Measurements from ENCODE around the gene ZNF76. TPM values are rescaled to one million over a fixed set of nuclear protein-coding genes. Genes with fewer than 3 reads are reported as not detected.
A peak's percentile ranks its signal among the peaks of the same experiment; 100 is the strongest.

Gene ZNF76
- total and polyA plus RNA-seq, 10 of the 15 experiments (the other 5 are each of a cell fraction or from before 2014, with no cell fraction given), result 2.8 to 41.0 (median 24.8) TPM

GRCh38 chr6:35264550-35265274, 5.2 kb downstream of the ZNF76 start:
- H3K4me1 ChIP-seq (ENCODE audit: control insufficient read depth, insufficient read depth, low read length), result peaks cover 9% of the 10 kb centered on the region
- intact Hi-C loops (cut with micrococcal nuclease; ENCODE audit: unreplicated experiment) (no loop called here), in situ Hi-C loops (cut with MboI) (no loop called here)
- no peak for FAIRE-seq
- H3K36me3 ChIP-seq (ENCODE audit: control insufficient read depth in 2 of 2, insufficient read depth in 2 of 2, low read length in 1 of 2), result no peaks in the 10 kb centered on the region
- ChIA-PET CTCF (interaction anchor here (0.7 to 2.5 kb wide), 5 partner anchors 24 to 188 kb away, joined by 3 to 23 read pairs (median 5); partner anchors contain the start of genes DEF6 and FANCE), POLR2A (interaction anchor here (0.5 kb wide), 1 partner anchor 373 kb away, joined by 5 read pairs; no protein-coding TSS in a partner anchor), SMC1A (ENCODE audit: uncharacterized antibody, unreplicated experiment) (interaction anchor here (1.1 to 2.5 kb wide), 6 partner anchors 9 to 186 kb away, joined by 3 to 7 read pairs (median 4); no protein-coding TSS in a partner anchor), RAD21 (ENCODE audit: unreplicated experiment) (interaction anchor here (1.0 to 1.2 kb wide), 2 partner anchors 29 to 32 kb away, joined by 3 read pairs; no protein-coding TSS in a partner anchor)
- H3K9me3 ChIP-seq (replicated peaks; ENCODE audit: control insufficient read depth, insufficient read depth, low read length), result no peaks in the 10 kb centered on the region
- H3K4me2 ChIP-seq (ENCODE audit: control insufficient read depth, insufficient read depth), result peak overlapping the region; percentile 51; the same call in 1 of the 2 replicates
- H3K27ac ChIP-seq (ENCODE audit: control insufficient read depth, insufficient read depth), result peak overlapping the region; percentile 40
- no peak for TF ChIP-seq CHD2 (IDR thresholded peaks at IDR 0.05; ENCODE audit: borderline replicate concordance, low read depth, low read length)
- TF ChIP-seq RFX5 (IDR thresholded peaks at IDR 0.05; ENCODE audit: low read depth, low read length), result no peak
- TF ChIP-seq ZNF384 (IDR thresholded peaks at IDR 0.05; ENCODE audit: borderline replicate concordance, low read depth, low read length), result no peak
- no peak for TF ChIP-seq ASH2L (IDR thresholded peaks at IDR 0.05; ENCODE audit: borderline replicate concordance, low read depth)
- no peak for TF ChIP-seq TARDBP (IDR thresholded peaks at IDR 0.05; ENCODE audit: borderline replicate concordance)
- no peak for TF ChIP-seq SUZ12 (IDR thresholded peaks at IDR 0.05; ENCODE audit: unreplicated experiment)
- TF ChIP-seq MLLT1 (IDR thresholded peaks at IDR 0.05), result no peak
- no peak for TF ChIP-seq ZBTB4 (CRISPR knock-in tag; IDR thresholded peaks at IDR 0.05)
- TF ChIP-seq ELK1 (IDR thresholded peaks at IDR 0.05; ENCODE audit: low read depth, low read length), result no peak
- no peak for TF ChIP-seq MYC (IDR thresholded peaks at IDR 0.05; ENCODE audit: insufficient read depth, insufficient read length, insufficient replicate concordance, low read length, severe bottlenecking)
- H3K4me3 ChIP-seq, result peak overlapping the region; percentile 48
- no TSS peak for BruUV-seq (replicated peaks)
- ATAC-seq, result no peak
- no peak for DNase-seq (ENCODE audit: low read depth, low spot score)
- no peaks in the 10 kb centered on the region for H4K20me1 ChIP-seq (ENCODE audit: control insufficient read depth, insufficient read depth)
- no peaks in the 10 kb centered on the region for H3K27me3 ChIP-seq (replicated peaks in 1 of 2; ENCODE audit: control insufficient read depth in 2 of 2, insufficient read depth in 2 of 2, low read length in 1 of 2)
- H3K9ac ChIP-seq (ENCODE audit: control insufficient read depth, insufficient read depth, low read length), result no peak overlapping the region; the same call in 1 of the 2 replicates
- peaks cover 12% of the 10 kb centered on the region for H3K79me2 ChIP-seq (ENCODE audit: control insufficient read depth, insufficient read depth, low read length)
- H2AFZ ChIP-seq (ENCODE audit: control insufficient read depth, low read depth, low read length), result no peak overlapping the region

Data from GM12878 (cell line).